ENCODE data around the gene DNAJC4.

The DNAJC4 gene

DNA sequence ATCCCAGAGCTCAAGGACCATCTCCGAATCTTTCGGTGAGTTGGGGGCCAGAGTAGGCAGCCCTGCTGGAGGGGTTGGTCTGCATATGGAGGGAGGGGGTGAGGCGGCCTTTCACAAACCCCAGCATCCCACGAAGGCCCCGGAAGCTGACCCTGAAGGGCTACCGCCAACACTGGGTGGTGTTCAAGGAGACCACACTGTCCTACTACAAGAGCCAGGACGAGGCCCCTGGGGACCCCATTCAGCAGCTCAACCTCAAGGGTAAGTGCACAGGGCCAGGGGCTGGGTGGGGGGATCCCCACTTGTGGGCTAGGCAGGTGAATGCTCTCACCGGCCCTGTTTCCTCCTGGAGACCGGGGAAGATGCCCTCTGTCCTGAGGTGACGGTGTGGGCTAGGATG, 10.6 kb upstream of the DNAJC4 start:
- peaks cover 8% of the 10 kb centered on the region for H3K36me3 ChIP-seq (replicated peaks)
- TF ChIP-seq, protein P1, sequence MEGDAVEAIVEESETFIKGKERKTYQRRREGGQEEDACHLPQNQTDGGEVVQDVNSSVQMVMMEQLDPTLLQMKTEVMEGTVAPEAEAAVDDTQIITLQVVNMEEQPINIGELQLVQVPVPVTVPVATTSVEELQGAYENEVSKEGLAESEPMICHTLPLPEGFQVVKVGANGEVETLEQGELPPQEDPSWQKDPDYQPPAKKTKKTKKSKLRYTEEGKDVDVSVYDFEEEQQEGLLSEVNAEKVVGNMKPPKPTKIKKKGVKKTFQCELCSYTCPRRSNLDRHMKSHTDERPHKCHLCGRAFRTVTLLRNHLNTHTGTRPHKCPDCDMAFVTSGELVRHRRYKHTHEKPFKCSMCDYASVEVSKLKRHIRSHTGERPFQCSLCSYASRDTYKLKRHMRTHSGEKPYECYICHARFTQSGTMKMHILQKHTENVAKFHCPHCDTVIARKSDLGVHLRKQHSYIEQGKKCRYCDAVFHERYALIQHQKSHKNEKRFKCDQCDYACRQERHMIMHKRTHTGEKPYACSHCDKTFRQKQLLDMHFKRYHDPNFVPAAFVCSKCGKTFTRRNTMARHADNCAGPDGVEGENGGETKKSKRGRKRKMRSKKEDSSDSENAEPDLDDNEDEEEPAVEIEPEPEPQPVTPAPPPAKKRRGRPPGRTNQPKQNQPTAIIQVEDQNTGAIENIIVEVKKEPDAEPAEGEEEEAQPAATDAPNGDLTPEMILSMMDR (IDR thresholded peaks at IDR 0.05; ENCODE audit: low read depth, low read length, missing control alignments) = no peak
- no peak for DNase-seq
- H3K27me3 ChIP-seq (replicated peaks) = no peaks in the 10 kb centered on the region
- H3K27ac ChIP-seq = no peak overlapping the region
- no peak overlapping the region for H3K4me3 ChIP-seq (ENCODE audit: low read depth, low read length)
- in situ Hi-C loops (cut with HindIII; ENCODE audit: low pct_ligation_motif_present, low sequenced_read_pairs) = no loop called here

GRCh38 chr11:64220271-64220670, 10.1 kb upstream of the DNAJC4 start:
- no peak overlapping the region for H3K4me3 ChIP-seq (ENCODE audit: low read depth, low read length)
- H3K36me3 ChIP-seq (replicated peaks) = peaks cover 8% of the 10 kb centered on the region
- in situ Hi-C loops (cut with HindIII; ENCODE audit: low pct_ligation_motif_present, low sequenced_read_pairs) = no loop called here
- TF ChIP-seq, protein P1 (IDR thresholded peaks at IDR 0.05; ENCODE audit: low read depth, low read length, missing control alignments) = no peak
- no peaks in the 10 kb centered on the region for H3K27me3 ChIP-seq (replicated peaks)
- DNase-seq = no peak
- no peak overlapping the region for H3K27ac ChIP-seq

DNA sequence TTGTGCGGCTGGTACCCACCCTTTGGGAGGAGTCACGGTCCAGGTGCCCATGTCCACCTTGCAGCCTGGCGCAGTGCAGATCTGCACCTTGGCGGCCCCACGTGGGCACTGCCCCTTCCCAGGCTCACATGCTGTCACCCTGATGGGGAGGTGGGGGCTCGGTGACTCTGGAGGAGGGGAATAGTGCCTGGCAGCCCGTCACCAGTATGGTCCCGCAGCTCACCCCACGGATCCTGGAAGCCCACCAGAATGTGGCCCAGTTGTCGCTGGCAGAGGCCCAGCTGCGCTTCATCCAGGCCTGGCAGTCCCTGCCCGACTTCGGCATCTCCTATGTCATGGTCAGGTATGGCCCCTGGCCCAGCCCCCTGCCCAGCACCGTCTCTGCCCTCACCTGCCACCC, 9.6 kb upstream of the DNAJC4 start:
- in situ Hi-C loops (cut with HindIII; ENCODE audit: low pct_ligation_motif_present, low sequenced_read_pairs) = no loop called here
- TF ChIP-seq, protein P1 (IDR thresholded peaks at IDR 0.05; ENCODE audit: low read depth, low read length, missing control alignments) = no peak
- H3K36me3 ChIP-seq (replicated peaks) = peaks cover 8% of the 10 kb centered on the region
- no peak overlapping the region for H3K4me3 ChIP-seq (ENCODE audit: low read depth, low read length)
- no peak overlapping the region for H3K27ac ChIP-seq
- no peaks in the 10 kb centered on the region for H3K27me3 ChIP-seq (replicated peaks)
- no peak for DNase-seq

GRCh38 chr11:64222651-64223000, 7.7 kb upstream of the DNAJC4 start:
- in situ Hi-C loops (cut with HindIII; ENCODE audit: low pct_ligation_motif_present, low sequenced_read_pairs) = no loop called here
- TF ChIP-seq, protein P1 (IDR thresholded peaks at IDR 0.05; ENCODE audit: low read depth, low read length, missing control alignments) = no peak
- H3K36me3 ChIP-seq (replicated peaks) = peaks cover 8% of the 10 kb centered on the region
- H3K4me3 ChIP-seq (ENCODE audit: low read depth, low read length) = no peak overlapping the region
- no peak for DNase-seq
- no peaks in the 10 kb centered on the region for H3K27me3 ChIP-seq (replicated peaks)
- no peak overlapping the region for H3K27ac ChIP-seq

DNA sequence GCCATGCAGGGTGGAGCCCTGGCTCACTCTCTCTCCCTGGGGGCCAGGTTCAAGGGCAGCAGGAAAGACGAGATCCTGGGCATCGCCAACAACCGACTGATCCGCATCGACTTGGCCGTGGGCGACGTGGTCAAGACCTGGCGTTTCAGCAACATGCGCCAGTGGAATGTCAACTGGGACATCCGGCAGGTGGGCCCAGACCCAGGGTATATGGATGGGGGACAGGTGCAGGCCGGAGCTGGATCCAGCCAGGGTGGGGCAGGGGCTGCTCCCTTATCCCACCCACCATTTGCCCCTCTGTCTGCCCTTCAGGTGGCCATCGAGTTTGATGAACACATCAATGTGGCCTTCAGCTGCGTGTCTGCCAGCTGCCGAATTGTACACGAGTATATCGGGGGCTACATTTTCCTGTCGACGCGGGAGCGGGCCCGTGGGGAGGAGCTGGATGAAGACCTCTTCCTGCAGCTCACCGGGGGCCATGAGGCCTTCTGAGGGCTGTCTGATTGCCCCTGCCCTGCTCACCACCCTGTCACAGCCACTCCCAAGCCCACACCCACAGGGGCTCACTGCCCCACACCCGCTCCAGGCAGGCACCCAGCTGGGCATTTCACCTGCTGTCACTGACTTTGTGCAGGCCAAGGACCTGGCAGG, 7.2 kb upstream of the DNAJC4 start:
- no peak for DNase-seq
- Histone ChIP-seq H3K27ac (no peak overlapping the region), H3K4me3 (ENCODE audit: low read depth, low read length) (no peak overlapping the region), H3K36me3 (replicated peaks) (peaks cover 8% of the 10 kb centered on the region), H3K27me3 (replicated peaks) (no peaks in the 10 kb centered on the region)
- TF ChIP-seq, protein P1 (IDR thresholded peaks at IDR 0.05; ENCODE audit: low read depth, low read length, missing control alignments) = no peak
- in situ Hi-C loops (cut with HindIII; ENCODE audit: low pct_ligation_motif_present, low sequenced_read_pairs) = no loop called here
